ENCODE data around the gene BAHCC1. TPM values are rescaled to one million over a fixed set of nuclear protein-coding genes. Genes with fewer than 3 reads are reported as not detected.

BAHCC1 gene
- total and polyA plus RNA-seq, 2 of the 8 experiments (the other 6 are each of a cell fraction or from before 2014, with no cell fraction given) = 0.26 to 0.58 TPM

- FAIRE-seq (no peak), DNase-seq (ENCODE audit: low read depth in 1 of 2, low spot score in 2 of 2) (no peak)
- H3K9ac ChIP-seq (replicated peaks in 1 of 4; ENCODE audit: extremely low read depth in 1 of 4, low read depth in 3 of 4, low read length in 3 of 4) = no peak overlapping the region
- CTCF ChIA-PET (ENCODE audit: partially characterized antibody) = interaction anchor here (0.7 to 1.9 kb wide), 11 partner anchors 9 to 645 kb away, joined by 3 to 7 read pairs (median 5); no protein-coding TSS in a partner anchor
- H3K27me3 ChIP-seq (replicated peaks in 1 of 4; ENCODE audit: control insufficient read depth in 3 of 4, extremely low read depth in 1 of 4, insufficient read depth in 3 of 4, low read length in 3 of 4) = peaks cover 50 to 78% (median 66%) of the 10 kb centered on the region in 4 experiments
- H2BK20ac ChIP-seq (ENCODE audit: low read length) = peak overlapping the region; percentile 18; the same call in 1 of the 2 replicates
- no peak overlapping the region for H3K4ac ChIP-seq (replicated peaks; ENCODE audit: insufficient read length, low read depth, low read length)
- H2BK120ac ChIP-seq (replicated peaks; ENCODE audit: low read depth, low read length) = no peak overlapping the region
- H3K4me3 ChIP-seq (ENCODE audit: extremely low read depth in 1 of 4, insufficient read depth in 2 of 4, low read depth in 3 of 4, low read length in 4 of 4) = no peak overlapping the region
- H3K23ac ChIP-seq (ENCODE audit: insufficient read length) = no peak overlapping the region
- no peak for TF ChIP-seq MAFK (IDR thresholded peaks at IDR 0.05; ENCODE audit: low read depth, low read length)
- TF ChIP-seq HDAC2 (IDR thresholded peaks at IDR 0.05; ENCODE audit: borderline replicate concordance in 1 of 2, low read depth in 2 of 2, low read length in 2 of 2) = no peak
- no peak for TF ChIP-seq E2F6 (IDR thresholded peaks at IDR 0.05)
- TF ChIP-seq ATF2 (IDR thresholded peaks at IDR 0.05; ENCODE audit: low read length) = no peak
- no peak for TF ChIP-seq TAF1 (IDR thresholded peaks at IDR 0.05; ENCODE audit: low read depth, low read length)
- TF ChIP-seq POLR2AphosphoS5 (IDR thresholded peaks at IDR 0.05; ENCODE audit: low read depth, low read length) = no peak
- H2BK15ac ChIP-seq (ENCODE audit: low read length) = peak overlapping the region; percentile 61; the same call in 1 of the 2 replicates
- H3K79me1 ChIP-seq (ENCODE audit: low read depth, low read length) = no peaks in the 10 kb centered on the region
- peak overlapping the region; percentile 16; the same call in 1 of the 2 replicates for H2AK5ac ChIP-seq (ENCODE audit: low read depth, low read length)
- no peaks in the 10 kb centered on the region for H3K79me2 ChIP-seq (ENCODE audit: control insufficient read depth in 1 of 2, insufficient read depth in 2 of 2, low read length in 2 of 2)
- no peaks in the 10 kb centered on the region; a peak in 1 of 8 replicates for H3K36me3 ChIP-seq (ENCODE audit: control insufficient read depth in 2 of 4, insufficient read depth in 4 of 4, low read length in 3 of 4)
- H2AFZ ChIP-seq (ENCODE audit: low read length) = no peak overlapping the region
- no peak overlapping the region for H4K5ac ChIP-seq (ENCODE audit: insufficient read length, low read depth, low read length)
- peaks cover 12 to 16% of the 10 kb centered on the region in 2 experiments for H4K20me1 ChIP-seq (replicated peaks in 1 of 2; ENCODE audit: control insufficient read depth in 1 of 2, insufficient read depth in 2 of 2, low read length in 2 of 2)
- POLR2A ChIA-PET (ENCODE audit: partially characterized antibody) = interaction anchor here (1.0 to 2.0 kb wide), 4 partner anchors 9 to 44 kb away, joined by 3 to 8 read pairs (median 3); partner anchors contain the start of gene BAHCC1
- no peak overlapping the region for H4K91ac ChIP-seq (replicated peaks; ENCODE audit: insufficient read length, low read length)
- H3K27ac ChIP-seq (ENCODE audit: low read depth, low read length) = no peak overlapping the region
- no peak overlapping the region for H3K4me2 ChIP-seq (ENCODE audit: insufficient read depth in 1 of 2, low read depth in 2 of 2, low read length in 2 of 2)
- peaks cover 7% of the 10 kb centered on the region; the same call in 1 of the 2 replicates for H3K23me2 ChIP-seq (ENCODE audit: low read depth, low read length)
- WGBS, 2 experiments (ENCODE audit: extremely low coverage in 1 of 2, insufficient coverage in 1 of 2, insufficient read length in 1 of 2, insufficient replicate concordance in 2 of 2, low coverage in 1 of 2, low lambda C conversion rate in 2 of 2, missing lambda C conversion rate in 1 of 2) = 80% methylated on average over 22 of the region's 24 CpGs; no CpG with 5 or more reads in 1 of the 2 experiments
- H3K56ac ChIP-seq (replicated peaks; ENCODE audit: insufficient read length, low read depth, low read length) = no peak overlapping the region
- H2BK12ac ChIP-seq (ENCODE audit: low read depth, low read length) = no peak overlapping the region
- H3K18ac ChIP-seq (ENCODE audit: extremely low read depth, low read length) = no peak overlapping the region
- H2BK5ac ChIP-seq (ENCODE audit: low read depth, low read length) = no peak overlapping the region
- no peak overlapping the region for H3K14ac ChIP-seq (ENCODE audit: insufficient read length)
- peak overlapping the region; percentile 76 for H4K8ac ChIP-seq (ENCODE audit: extremely low read depth, insufficient read depth, low read length)
- H3K4me1 ChIP-seq (replicated peaks in 1 of 4; ENCODE audit: control insufficient read depth in 3 of 4, insufficient read depth in 4 of 4, low read length in 3 of 4) = peaks cover 0 to 27% (median 16%) of the 10 kb centered on the region in 4 experiments; a peak in 6 of 7 replicates
- H3K9me3 ChIP-seq (ENCODE audit: insufficient read depth in 2 of 2, low read depth in 1 of 2, low read length in 1 of 2) = no peaks in the 10 kb centered on the region
These were observed 9.7 kb upstream of the BAHCC1 start for GRCh38 chr17:81385320-81386111.

Measured in H1 (cell line).